B cell (primary cell): ENCODE data around the gene BRD1.

Source experiments
- EZH2 ChIP-seq: IDR thresholded peaks from 2 replicates; pipeline ENCODE4 v1.6.1; 2012; ENCODE audit warnings: borderline replicate concordance, low read depth, mild to moderate bottlenecking, moderate library complexity, low read length; ENCODE audit not compliant: insufficient read depth, poor library complexity, severe bottlenecking
- TF ChIP-seq, protein P1 (sequence below): fragments of 200-600 bp; IDR thresholded peaks from one replicate; pipeline ENCODE4 v1.8.0; 2022; ENCODE audit warnings: antibody characterized with exemption, mild to moderate bottlenecking

DNA sequence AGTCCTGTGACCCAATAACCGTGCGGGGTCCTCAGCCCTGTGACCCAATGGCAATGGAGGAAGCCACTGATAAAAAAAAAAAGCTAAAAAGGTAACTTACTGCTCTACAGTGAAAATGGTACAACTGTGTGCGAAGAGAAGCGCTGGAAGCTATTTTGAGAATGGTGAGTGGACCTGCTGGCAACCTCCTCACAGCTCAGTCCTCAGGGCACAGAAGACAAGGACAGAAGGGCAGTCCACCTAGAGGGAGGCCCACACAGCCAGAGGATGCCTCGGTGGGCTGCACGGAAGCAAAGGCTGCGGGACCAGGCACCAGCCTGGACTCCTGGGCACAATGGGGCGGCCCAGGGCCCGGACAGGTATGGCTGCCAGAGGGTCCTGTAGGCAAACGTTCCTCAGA, 35.6 kb downstream of the BRD1 start:
- TF ChIP-seq, protein P1, sequence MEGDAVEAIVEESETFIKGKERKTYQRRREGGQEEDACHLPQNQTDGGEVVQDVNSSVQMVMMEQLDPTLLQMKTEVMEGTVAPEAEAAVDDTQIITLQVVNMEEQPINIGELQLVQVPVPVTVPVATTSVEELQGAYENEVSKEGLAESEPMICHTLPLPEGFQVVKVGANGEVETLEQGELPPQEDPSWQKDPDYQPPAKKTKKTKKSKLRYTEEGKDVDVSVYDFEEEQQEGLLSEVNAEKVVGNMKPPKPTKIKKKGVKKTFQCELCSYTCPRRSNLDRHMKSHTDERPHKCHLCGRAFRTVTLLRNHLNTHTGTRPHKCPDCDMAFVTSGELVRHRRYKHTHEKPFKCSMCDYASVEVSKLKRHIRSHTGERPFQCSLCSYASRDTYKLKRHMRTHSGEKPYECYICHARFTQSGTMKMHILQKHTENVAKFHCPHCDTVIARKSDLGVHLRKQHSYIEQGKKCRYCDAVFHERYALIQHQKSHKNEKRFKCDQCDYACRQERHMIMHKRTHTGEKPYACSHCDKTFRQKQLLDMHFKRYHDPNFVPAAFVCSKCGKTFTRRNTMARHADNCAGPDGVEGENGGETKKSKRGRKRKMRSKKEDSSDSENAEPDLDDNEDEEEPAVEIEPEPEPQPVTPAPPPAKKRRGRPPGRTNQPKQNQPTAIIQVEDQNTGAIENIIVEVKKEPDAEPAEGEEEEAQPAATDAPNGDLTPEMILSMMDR, result no peak
- no peak for TF ChIP-seq EZH2
